ENCODE results near the gene UAP1L1. TPM values are rescaled to one million over a fixed set of nuclear protein-coding genes. Genes with fewer than 3 reads are reported as not detected.
A peak's percentile ranks its signal among the peaks of the same experiment; 100 is the strongest.

The UAP1L1 gene
- total RNA-seq, 4 donors from 2014 or later: 9.3 to 15.7 (median 12.4) TPM

DNA sequence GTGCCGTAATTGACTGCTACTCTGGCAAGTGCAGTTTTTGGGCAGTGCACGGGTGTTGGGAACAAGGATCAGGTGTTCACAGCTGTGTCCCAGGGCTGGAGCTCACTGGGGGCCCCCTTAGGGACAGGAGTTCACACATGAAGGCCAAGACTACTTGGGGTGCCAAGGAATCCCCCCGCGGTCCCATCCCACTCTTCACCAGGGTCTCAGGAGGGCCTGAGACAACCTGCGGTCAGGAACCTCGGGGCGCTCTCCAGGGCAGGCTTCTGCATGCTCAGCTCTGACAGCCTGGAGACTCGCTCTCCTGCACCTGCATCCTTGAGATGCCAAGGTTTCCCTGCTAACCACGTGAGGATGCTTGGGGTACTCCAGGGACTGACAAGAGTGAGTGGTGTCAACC, 7.2 kb downstream of the UAP1L1 start:
- 56 to 84% methylated on average over 3 to 9 of the region's 9 CpGs for WGBS, 2 donors
- H3K9me3 ChIP-seq: no peaks in the 10 kb centered on the region
- H3K4me1 ChIP-seq: peaks cover 15 to 23% of the 10 kb centered on the region in 2 donors
- no peaks in the 10 kb centered on the region for H3K27me3 ChIP-seq
- H3K4me3 ChIP-seq (replicated peaks in 1 of 3): no peak overlapping the region
- peaks cover 14 to 15% of the 10 kb centered on the region in 2 donors for H3K36me3 ChIP-seq
- DNase-seq: no peak
- H3K27ac ChIP-seq: no peak overlapping the region
- intact Hi-C loops (cut with DNase I): no loop called here
- TF ChIP-seq, protein P1, sequence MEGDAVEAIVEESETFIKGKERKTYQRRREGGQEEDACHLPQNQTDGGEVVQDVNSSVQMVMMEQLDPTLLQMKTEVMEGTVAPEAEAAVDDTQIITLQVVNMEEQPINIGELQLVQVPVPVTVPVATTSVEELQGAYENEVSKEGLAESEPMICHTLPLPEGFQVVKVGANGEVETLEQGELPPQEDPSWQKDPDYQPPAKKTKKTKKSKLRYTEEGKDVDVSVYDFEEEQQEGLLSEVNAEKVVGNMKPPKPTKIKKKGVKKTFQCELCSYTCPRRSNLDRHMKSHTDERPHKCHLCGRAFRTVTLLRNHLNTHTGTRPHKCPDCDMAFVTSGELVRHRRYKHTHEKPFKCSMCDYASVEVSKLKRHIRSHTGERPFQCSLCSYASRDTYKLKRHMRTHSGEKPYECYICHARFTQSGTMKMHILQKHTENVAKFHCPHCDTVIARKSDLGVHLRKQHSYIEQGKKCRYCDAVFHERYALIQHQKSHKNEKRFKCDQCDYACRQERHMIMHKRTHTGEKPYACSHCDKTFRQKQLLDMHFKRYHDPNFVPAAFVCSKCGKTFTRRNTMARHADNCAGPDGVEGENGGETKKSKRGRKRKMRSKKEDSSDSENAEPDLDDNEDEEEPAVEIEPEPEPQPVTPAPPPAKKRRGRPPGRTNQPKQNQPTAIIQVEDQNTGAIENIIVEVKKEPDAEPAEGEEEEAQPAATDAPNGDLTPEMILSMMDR (IDR thresholded peaks at IDR 0.05): no peak
- no peak for TF ChIP-seq POLR2A (IDR thresholded peaks at IDR 0.05)

DNA sequence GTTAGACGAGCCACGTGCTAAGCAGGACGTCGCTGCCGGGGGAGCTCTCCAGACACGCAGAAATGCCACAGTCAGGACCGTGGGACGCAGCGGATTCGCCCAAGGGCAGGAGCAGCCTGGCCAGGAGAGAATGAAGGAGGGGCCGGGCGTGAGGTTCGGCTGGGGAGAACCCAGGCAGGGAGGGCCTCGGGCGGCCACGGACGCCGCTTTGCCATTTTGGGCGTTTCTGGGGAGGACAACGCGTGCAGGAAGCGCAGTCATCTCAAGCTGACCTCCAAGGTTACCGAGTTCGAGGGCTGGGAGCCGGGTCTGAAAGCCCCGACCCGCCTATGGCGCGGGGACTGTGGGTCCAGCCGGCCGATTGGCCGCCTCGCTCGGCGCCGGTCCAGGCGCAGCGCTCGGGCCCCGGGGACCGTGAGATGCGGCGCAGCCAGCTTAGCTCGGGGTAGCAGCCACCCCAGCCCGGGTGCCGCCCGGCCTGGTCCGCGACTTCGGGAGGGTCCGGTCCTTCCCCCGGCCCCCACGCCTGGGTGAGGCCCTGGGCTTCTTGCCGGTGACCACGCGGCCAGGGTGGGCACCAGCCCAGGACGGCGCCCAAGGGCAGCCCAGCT, 8.7 kb downstream of the UAP1L1 start:
- no peaks in the 10 kb centered on the region for H3K27me3 ChIP-seq
- peak overlapping the region; percentile 71 to 93 (median 78) for H3K27ac ChIP-seq
- intact Hi-C loops (cut with DNase I): no loop called here
- TF ChIP-seq, protein P1 (IDR thresholded peaks at IDR 0.05): no peak
- TF ChIP-seq POLR2A (IDR thresholded peaks at IDR 0.05): no peak
- H3K4me3 ChIP-seq (replicated peaks in 1 of 3): peak overlapping the region; percentile 21 to 77 (median 32)
- DNase-seq: peak; percentile 59 to 69
- peaks cover 15 to 23% of the 10 kb centered on the region in 2 donors for H3K4me1 ChIP-seq
- H3K36me3 ChIP-seq: peaks cover under 1 to 5% of the 10 kb centered on the region in 2 donors
- WGBS, 2 donors: 1 to 7% methylated on average over 18 to 19 of the region's 58 CpGs
- no peaks in the 10 kb centered on the region for H3K9me3 ChIP-seq

DNA sequence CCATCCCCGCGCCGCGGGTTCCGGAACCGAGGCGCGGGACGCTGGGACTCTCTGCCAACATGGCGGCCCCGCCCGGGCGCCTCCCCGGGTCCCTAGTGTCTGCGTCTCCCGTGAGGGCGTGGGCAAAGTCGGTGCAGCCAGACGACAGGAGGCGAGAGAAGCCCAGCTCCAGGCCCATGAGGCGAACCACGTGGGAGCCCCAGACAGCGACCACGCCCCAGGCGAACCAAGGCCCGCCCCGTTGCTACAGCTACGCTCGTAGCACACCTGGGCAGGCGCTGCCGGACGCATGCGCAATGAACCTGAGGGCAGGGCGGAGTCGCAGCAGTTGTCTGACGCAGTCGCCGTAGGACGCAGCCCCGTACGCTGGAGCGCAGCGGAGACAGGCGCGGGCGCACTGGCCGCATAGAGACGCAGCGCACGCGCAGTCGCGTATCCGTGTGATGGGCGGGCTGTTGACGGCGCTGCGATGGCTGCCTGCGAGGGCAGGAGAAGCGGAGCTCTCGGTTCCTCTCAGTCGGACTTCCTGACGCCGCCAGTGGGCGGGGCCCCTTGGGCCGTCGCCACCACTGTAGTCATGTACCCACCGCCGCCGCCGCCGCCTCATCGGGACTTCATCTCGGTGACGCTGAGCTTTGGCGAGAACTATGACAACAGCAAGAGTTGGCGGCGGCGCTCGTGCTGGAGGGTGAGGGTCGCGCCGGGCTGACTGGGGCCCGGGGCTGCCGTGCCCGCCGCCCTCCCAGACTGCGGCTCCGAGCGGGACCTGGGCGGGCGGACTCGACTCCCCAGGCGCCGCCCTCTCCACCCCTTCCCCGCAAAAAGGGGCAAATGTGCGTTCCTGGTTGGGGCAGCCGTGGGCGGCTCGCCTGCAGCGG, 9.5 kb downstream of the UAP1L1 start, which contains the start of gene MAN1B1:
Gene MAN1B1 (plus strand): TSS at position 455 of the 878 bp plus-strand sequence. CDS start 15 bp downstream, at position 470.
- no peaks in the 10 kb centered on the region for H3K9me3 ChIP-seq
- WGBS, 2 donors: 1% methylated on average over 29 of the region's 101 CpGs; no CpG with 5 or more reads in 1 of the 2 donors
- peak; percentile 100 for DNase-seq
- peak within 1 kb of the TSS; percentile 60 to 84 (median 77) for H3K4me3 ChIP-seq (replicated peaks in 1 of 3)
- TF ChIP-seq, protein P1 (IDR thresholded peaks at IDR 0.05): no peak
- peak; percentile 60 to 87 for TF ChIP-seq POLR2A (IDR thresholded peaks at IDR 0.05)
- peaks cover 0 to 4% of the 10 kb centered on the region in 2 donors for H3K36me3 ChIP-seq
- intact Hi-C loops (cut with DNase I): no loop called here
- no peaks in the 10 kb centered on the region for H3K27me3 ChIP-seq
- H3K4me1 ChIP-seq: peaks cover 15 to 23% of the 10 kb centered on the region in 2 donors
- peak within 1 kb of the TSS; percentile 71 to 93 (median 78) for H3K27ac ChIP-seq

DNA sequence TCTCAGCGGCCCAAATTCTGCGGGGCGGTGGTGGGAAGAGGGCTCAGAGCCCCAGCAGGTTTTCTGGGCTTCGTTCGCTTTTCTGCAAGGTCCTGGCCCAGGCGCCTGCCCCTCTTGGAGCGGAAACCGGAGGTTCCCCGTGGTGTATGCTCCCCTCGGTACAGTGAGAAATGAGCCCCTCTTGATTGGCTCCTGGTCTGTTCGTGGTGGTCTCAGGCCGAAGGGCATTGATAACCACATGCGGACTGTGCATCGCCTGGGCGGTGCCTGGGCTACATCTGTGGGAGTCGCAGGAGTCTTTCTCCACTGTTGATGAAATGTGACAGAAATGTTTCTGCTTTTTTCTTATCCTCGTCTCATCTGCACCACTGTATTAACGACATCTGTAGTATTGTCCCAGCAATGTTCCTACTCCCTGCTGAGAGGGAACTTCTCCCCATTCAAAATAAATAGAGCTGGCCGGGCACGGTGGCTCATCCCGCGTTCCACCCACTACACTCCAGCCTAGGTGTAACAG, 10.2 kb downstream of the UAP1L1 start:
- 9 to 10% methylated on average over 19 to 22 of the region's 22 CpGs for WGBS, 2 donors

More for the DNA sequence above, 10.2 kb downstream of the UAP1L1 start:
- Histone ChIP-seq H3K27ac (peak overlapping the region in 2 of 3 donors; percentile 53 to 93), H3K4me1 (peaks cover 15 to 23% of the 10 kb centered on the region in 2 donors), H3K36me3 (peaks cover 0 to 4% of the 10 kb centered on the region in 2 donors), H3K27me3 (no peaks in the 10 kb centered on the region), H3K9me3 (no peaks in the 10 kb centered on the region), H3K4me3 (replicated peaks in 1 of 3) (peak overlapping the region; percentile 60 to 84 (median 77))
- no peak for TF ChIP-seq POLR2A (IDR thresholded peaks at IDR 0.05)
- TF ChIP-seq, protein P1 (IDR thresholded peaks at IDR 0.05): no peak
- intact Hi-C loops (cut with DNase I): no loop called here
- DNase-seq: no peak
